ENCODE results near the gene IPO8.
"Not testable (repeated sequence)": the region's sequence is repeated elsewhere in the genome, so short reads cannot be mapped to it uniquely, and the experiment has no call there.

Gene IPO8

DNA sequence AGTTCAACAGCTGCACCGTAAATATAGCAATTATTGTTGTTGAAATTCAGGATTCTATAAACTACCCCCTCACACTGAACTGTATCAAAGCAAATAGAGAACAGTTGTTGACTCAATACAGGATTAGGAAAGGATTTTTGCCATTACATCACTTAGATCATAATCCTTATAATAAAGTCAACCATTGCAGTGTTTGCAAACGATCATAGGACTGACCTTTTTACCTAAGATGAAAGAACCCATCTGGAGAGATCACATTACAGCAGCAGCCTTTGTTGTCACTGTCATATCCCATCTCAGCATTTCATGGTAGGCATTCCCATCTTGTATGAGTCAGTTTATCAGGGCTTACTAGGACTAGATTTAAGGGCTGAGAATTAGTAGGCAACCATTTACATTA lies 96.1 kb downstream of the IPO8 start:
- H3K27me3 ChIP-seq (ENCODE audit: control insufficient read depth in 1 of 2, insufficient read depth in 2 of 2, low read length in 2 of 2): no peaks in the 10 kb centered on the region
- no peaks in the 10 kb centered on the region for H3K9me3 ChIP-seq (ENCODE audit: low read length)
- no peaks in the 10 kb centered on the region for H3K36me3 ChIP-seq (ENCODE audit: insufficient read depth, low read length)
- no peak overlapping the region for H3K9ac ChIP-seq (ENCODE audit: low read length)
- no peaks in the 10 kb centered on the region for H3K4me1 ChIP-seq (ENCODE audit: insufficient read depth, low read length)
- no peak overlapping the region for H3K4me3 ChIP-seq (ENCODE audit: low read depth in 1 of 2, low read length in 2 of 2)
- no peak overlapping the region for H3K27ac ChIP-seq (ENCODE audit: low read depth, low read length)

DNA sequence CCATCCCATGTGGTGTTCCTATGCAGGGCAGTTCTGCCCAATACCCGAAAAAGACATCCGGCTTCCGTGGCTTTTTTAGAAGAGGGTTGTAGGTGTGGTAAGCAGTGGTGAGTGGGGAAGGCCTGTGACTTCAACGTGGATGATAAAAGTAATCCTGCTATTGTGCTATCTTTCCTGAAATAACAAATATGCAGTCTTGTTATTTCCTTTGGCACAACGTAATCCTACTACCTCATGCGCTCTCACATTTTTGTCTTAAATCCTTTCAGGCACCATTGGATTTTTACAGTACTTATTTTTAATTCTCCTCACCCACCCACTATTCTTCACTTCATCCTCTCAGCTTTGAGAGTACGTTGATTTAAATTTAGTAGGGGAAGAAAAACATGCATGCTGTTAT lies 96.8 kb downstream of the IPO8 start:
- no peaks in the 10 kb centered on the region for H3K27me3 ChIP-seq (ENCODE audit: control insufficient read depth in 1 of 2, insufficient read depth in 2 of 2, low read length in 2 of 2)
- no peaks in the 10 kb centered on the region for H3K4me1 ChIP-seq (ENCODE audit: insufficient read depth, low read length)
- H3K27ac ChIP-seq (ENCODE audit: low read depth, low read length): no peak overlapping the region
- no peaks in the 10 kb centered on the region for H3K36me3 ChIP-seq (ENCODE audit: insufficient read depth, low read length)
- no peak overlapping the region for H3K4me3 ChIP-seq (ENCODE audit: low read depth in 1 of 2, low read length in 2 of 2)
- no peaks in the 10 kb centered on the region for H3K9me3 ChIP-seq (ENCODE audit: low read length)
- no peak overlapping the region for H3K9ac ChIP-seq (ENCODE audit: low read length)

DNA sequence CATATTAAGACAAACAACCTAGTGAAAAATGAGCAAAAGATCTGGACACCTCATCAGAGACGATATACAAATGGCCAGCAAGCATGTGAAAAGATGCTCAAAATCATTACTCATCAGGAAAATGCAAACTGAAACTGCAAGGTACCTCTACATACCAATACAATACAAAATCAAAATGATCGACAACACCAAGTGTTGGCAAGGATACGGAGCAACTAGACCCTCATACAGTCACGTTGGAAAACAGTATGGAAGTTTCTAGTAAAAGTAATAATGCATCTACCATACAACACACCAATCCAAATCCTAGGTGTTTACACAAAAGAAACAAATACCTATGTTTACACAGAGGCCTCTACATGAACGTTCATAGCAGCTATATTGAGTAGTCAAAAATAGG lies 99.9 kb downstream of the IPO8 start:
- no peaks in the 10 kb centered on the region for H3K9me3 ChIP-seq (ENCODE audit: low read length)
- no peak overlapping the region for H3K9ac ChIP-seq (ENCODE audit: low read length)
- H3K4me1 ChIP-seq (ENCODE audit: insufficient read depth, low read length): no peaks in the 10 kb centered on the region
- H3K36me3 ChIP-seq (ENCODE audit: insufficient read depth, low read length): no peaks in the 10 kb centered on the region
- no peaks in the 10 kb centered on the region for H3K27me3 ChIP-seq (ENCODE audit: control insufficient read depth in 1 of 2, insufficient read depth in 2 of 2, low read length in 2 of 2)
- H3K27ac ChIP-seq (ENCODE audit: low read depth, low read length): no peak overlapping the region
- H3K4me3 ChIP-seq (ENCODE audit: low read depth in 1 of 2, low read length in 2 of 2): no peak overlapping the region

DNA sequence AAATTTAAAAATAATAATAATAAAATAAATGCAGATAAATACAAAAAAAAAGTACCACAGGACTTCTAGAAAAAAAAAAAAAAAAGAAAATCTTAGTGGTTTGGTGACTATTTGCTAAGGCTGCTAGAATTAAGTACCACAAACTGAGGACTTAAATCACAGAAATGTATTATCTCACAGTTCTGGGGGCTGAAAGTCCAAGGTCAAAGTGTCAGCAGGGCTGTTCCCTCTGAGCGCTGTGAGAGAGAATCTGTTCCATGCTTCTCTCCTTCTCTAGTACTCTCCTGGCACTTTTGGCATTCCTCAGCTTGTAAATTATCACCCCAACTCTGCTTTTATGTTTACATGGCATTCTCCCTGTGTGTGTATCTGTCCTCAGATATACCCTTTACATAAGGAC lies 101.2 kb downstream of the IPO8 start:
- no peaks in the 10 kb centered on the region for H3K27me3 ChIP-seq (ENCODE audit: control insufficient read depth in 1 of 2, insufficient read depth in 2 of 2, low read length in 2 of 2)
- H3K9me3 ChIP-seq (ENCODE audit: low read length): no peaks in the 10 kb centered on the region
- H3K9ac ChIP-seq (ENCODE audit: low read length): no peak overlapping the region
- H3K27ac ChIP-seq (ENCODE audit: low read depth, low read length): no peak overlapping the region
- no peak overlapping the region for H3K4me3 ChIP-seq (ENCODE audit: low read depth in 1 of 2, low read length in 2 of 2)
- no peaks in the 10 kb centered on the region for H3K36me3 ChIP-seq (ENCODE audit: insufficient read depth, low read length)
- H3K4me1 ChIP-seq (ENCODE audit: insufficient read depth, low read length): no peaks in the 10 kb centered on the region

DNA sequence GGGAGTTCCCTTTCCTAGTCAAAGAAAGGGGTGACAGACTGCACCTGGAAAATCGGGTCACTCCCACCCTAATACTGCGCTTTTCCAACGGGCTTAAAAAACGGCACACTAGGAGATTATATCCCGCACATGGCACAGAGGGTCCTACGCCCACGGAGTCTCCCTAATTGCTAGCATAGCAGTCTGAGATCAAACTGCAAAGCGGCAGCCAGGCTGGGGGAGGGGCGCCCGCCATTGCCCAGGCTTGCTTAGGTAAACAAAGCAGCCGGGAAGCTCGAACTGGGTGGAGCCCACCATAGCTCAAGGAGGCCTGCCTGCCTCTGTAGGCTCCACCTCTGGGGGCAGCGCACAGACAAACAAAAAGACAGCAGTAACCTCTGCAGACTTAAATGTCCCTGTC lies 107.1 kb downstream of the IPO8 start:
- H3K4me1 ChIP-seq (ENCODE audit: insufficient read depth, low read length); H3K27ac ChIP-seq (ENCODE audit: low read depth, low read length); H3K4me3 ChIP-seq (ENCODE audit: low read depth in 1 of 2, low read length in 2 of 2): not testable (repeated sequence)

DNA sequence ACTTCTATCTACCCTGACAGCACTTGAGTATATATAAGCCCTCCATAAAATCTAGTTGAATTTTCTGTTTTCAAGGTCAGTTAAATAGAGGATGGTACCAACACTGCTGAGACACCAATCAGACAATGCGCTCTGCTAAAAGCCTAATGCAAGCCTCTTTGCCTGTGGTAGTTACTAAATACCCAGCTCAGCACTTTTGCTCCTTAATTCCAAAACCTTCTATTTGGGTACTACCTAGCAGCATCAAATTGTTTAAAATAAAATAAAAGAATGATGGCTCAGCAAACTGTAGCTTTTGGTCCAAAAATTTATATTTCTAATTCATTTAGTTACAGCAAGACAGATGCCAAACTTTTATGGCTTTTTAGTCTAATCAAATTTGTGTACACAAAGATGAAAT lies 107.9 kb downstream of the IPO8 start:
- Histone ChIP-seq H3K9ac (ENCODE audit: low read length) (no peak overlapping the region), H3K27me3 (ENCODE audit: control insufficient read depth in 1 of 2, insufficient read depth in 2 of 2, low read length in 2 of 2) (no peaks in the 10 kb centered on the region), H3K4me1 (ENCODE audit: insufficient read depth, low read length) (no peaks in the 10 kb centered on the region), H3K36me3 (ENCODE audit: insufficient read depth, low read length) (no peaks in the 10 kb centered on the region), H3K4me3 (ENCODE audit: low read depth in 1 of 2, low read length in 2 of 2) (no peak overlapping the region), H3K27ac (ENCODE audit: low read depth, low read length) (no peak overlapping the region), H3K9me3 (ENCODE audit: low read length) (no peaks in the 10 kb centered on the region)

More for the DNA sequence above, 107.1 kb downstream of the IPO8 start:
- not testable (repeated sequence) for H3K9ac ChIP-seq (ENCODE audit: low read length); H3K9me3 ChIP-seq (ENCODE audit: low read length); H3K27me3 ChIP-seq (ENCODE audit: control insufficient read depth in 1 of 2, insufficient read depth in 2 of 2, low read length in 2 of 2); H3K36me3 ChIP-seq (ENCODE audit: insufficient read depth, low read length)

DNA sequence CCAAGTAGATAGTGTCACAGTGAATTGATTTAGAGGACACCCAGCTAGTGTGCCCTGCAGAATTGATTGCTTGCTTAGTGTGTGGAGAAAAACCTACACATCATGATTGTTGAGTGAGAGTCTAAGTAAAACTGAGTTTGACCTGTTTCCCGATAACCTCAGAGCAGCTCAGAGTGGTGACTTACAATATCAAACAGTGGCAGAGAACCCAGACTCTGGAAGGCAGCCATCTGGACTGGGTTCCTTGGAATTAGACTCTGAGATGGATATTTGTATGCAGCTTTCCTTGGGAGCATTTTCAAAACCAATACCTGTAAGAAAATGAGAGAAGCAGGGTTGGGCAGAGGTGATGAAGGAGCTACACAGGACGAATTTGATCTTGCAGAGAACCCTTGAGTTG lies 109.8 kb downstream of the IPO8 start:
- Histone ChIP-seq H3K27ac (ENCODE audit: low read depth, low read length) (no peak overlapping the region), H3K27me3 (ENCODE audit: control insufficient read depth in 1 of 2, insufficient read depth in 2 of 2, low read length in 2 of 2) (no peaks in the 10 kb centered on the region), H3K36me3 (ENCODE audit: insufficient read depth, low read length) (no peaks in the 10 kb centered on the region), H3K4me3 (ENCODE audit: low read depth in 1 of 2, low read length in 2 of 2) (no peak overlapping the region), H3K9ac (ENCODE audit: low read length) (no peak overlapping the region), H3K9me3 (ENCODE audit: low read length) (no peaks in the 10 kb centered on the region), H3K4me1 (ENCODE audit: insufficient read depth, low read length) (no peaks in the 10 kb centered on the region)

DNA sequence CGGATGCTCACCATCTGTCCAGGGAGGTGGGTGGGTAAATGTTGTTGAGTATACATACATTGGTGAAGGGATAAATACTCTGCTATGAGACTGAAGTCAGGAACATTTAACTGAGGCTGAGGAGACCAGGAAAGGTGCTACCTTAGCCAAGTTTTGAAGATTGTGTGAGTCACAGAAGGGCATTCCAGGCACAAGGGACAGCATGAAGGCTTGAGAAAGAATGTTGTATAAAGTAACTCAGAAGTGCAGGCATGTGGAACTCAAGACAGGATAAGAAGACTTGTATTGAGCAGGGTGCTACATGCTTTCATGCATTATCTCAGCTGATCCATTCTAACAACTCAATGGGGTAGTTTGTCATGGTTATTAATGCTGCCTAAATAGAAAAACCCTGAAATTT lies 112.7 kb downstream of the IPO8 start:
- Histone ChIP-seq H3K36me3 (ENCODE audit: insufficient read depth, low read length) (no peaks in the 10 kb centered on the region), H3K27ac (ENCODE audit: low read depth, low read length) (no peak overlapping the region), H3K27me3 (ENCODE audit: control insufficient read depth in 1 of 2, insufficient read depth in 2 of 2, low read length in 2 of 2) (no peaks in the 10 kb centered on the region), H3K9ac (ENCODE audit: low read length) (no peak overlapping the region), H3K4me3 (ENCODE audit: low read depth in 1 of 2, low read length in 2 of 2) (no peak overlapping the region), H3K9me3 (ENCODE audit: low read length) (no peaks in the 10 kb centered on the region), H3K4me1 (ENCODE audit: insufficient read depth, low read length) (no peaks in the 10 kb centered on the region)

DNA sequence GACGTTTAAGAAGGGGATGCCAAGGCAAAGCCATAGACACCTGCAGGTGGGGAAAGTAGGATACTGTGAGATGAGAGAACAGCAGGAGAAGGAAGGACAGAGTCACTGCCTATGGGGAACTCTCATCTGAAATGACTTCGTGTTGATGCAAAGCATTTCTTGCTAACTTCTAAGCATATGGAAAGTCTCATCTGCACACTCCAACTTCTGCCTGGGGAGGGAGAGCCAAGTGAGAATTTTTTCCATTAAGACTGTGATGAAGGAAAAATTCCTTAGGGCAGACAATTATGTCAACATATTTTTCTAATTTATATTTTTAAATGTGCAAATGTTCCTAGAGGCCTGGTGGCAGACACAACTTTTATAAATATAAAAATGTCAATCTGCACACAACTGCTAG lies 115.3 kb downstream of the IPO8 start:
- Histone ChIP-seq H3K9me3 (ENCODE audit: low read length) (no peaks in the 10 kb centered on the region), H3K4me3 (ENCODE audit: low read depth in 1 of 2, low read length in 2 of 2) (no peak overlapping the region), H3K27me3 (ENCODE audit: control insufficient read depth in 1 of 2, insufficient read depth in 2 of 2, low read length in 2 of 2) (no peaks in the 10 kb centered on the region), H3K9ac (ENCODE audit: low read length) (no peak overlapping the region), H3K27ac (ENCODE audit: low read depth, low read length) (no peak overlapping the region), H3K36me3 (ENCODE audit: insufficient read depth, low read length) (no peaks in the 10 kb centered on the region), H3K4me1 (ENCODE audit: insufficient read depth, low read length) (no peaks in the 10 kb centered on the region)
